Lung microvascular endothelial cell (primary cell): ENCODE results near the gene SCGB3A1. TPM values are rescaled to one million over a fixed set of nuclear protein-coding genes. Genes with fewer than 3 reads are reported as not detected.

ENCODE experiments used
- DNase-seq, 2 donors: peaks; one replicate each; pipeline versions ENCODE4 v3.0.0 to v3.0.0-alpha.2; 2010; ENCODE audit warnings: low read depth in 2 of 2
- total RNA-seq: library from RNA; depleted of rRNA; stranded (reverse); fragments of >200 nt; gene quantifications from 2 replicates; pipeline ENCODE4 v1.2.1, GENCODE V29; 2014

Gene SCGB3A1
- total RNA-seq, 1 donor from 2014 or later: 0.60 TPM

DNA sequence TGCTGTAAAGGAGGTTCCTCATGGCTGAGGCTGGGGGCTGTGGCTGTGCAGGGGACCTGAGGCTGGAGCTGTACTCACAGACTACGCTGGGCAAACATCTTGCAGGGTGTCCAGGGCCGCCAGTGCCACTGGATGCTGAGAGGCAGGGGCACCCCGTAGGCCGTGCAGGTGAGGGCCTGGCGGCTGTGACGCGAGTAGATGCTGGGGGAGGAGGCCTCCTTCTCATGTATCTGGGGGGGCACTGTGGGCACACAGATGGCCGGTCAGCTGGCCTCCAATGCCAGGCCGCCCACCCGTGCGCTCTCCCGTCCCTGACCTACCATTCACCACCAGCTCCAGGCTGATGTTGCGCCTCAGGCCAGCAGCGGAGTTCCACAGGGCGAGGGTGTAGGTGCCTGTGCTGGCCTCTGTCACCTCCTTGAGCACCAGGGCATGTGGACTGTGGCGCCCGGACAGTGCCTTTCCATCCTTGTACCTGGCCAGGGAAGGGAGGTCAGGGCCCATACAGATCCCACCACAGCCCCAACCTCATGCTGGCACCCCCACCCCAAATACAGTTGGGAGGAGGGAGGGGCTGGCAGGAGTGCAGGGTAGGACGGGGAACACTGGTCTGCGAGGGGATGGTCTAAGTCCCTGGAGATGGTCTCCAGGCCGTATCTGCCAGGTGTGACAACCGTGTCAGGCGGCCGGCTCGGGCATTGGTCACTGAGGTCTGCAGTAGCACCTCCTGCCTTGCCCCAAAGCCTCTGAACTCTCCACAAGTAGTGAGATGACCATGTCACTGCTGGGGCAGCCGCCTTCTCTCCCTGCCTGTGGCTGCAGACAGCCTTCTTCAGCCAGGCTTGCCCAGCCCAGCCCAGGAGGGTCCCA lies 34.7 kb upstream of the SCGB3A1 start:
- no peak for DNase-seq

DNA sequence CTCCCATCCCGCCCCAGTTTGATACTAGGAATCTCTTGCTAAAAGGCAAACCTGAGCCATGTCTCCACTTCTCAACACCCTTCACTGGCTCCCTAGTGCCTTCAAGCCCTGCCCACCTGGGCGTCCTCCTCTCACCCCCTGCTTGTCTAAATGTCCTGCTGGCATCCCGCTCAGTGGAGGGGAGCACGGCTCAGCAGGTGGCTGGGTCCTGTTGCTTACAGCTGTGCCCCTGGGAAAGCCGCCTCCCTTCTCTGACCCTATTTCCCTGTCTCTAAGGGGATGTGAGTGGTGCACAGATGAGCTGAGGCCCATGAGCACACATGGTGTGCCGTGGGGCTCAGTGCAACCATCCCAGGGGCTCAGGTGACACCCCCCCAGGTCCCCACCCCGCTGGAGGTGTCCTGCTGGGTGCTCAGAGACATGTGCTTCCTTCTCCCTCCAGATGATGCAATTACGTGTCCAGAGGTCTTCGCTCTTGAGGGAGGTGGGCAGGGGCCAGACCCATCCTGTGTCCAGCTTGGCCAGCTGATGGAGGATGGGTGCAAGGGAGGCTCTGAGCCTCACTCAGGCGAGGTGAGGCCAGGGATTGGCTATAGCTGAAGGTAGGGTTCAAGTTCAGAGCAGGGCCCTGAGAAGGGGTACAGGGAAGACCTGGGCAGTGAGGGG lies 34.0 kb upstream of the SCGB3A1 start:
- no peak for DNase-seq

DNA sequence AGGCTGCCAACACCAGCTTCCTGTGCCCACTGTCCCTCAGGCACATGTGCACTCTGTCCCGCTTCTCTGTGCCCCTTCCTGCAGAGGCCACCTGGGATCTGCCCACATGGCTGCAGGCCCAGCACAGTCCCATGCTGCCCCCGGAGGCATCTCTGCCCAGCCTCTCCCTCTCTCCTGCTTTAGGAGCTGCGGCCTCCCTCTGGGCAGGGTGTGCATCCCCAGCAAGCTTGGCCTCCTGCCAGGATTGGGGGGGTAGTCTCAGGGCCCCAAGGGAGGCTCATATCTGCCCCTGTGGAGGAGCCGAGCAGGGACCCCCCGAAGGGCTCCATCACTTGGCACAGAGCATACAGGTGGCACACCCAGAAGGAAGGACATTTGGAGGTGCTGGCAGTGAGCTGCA lies 33.3 kb upstream of the SCGB3A1 start:
- peak in 1 of 2 donors; percentile 45 for DNase-seq

DNA sequence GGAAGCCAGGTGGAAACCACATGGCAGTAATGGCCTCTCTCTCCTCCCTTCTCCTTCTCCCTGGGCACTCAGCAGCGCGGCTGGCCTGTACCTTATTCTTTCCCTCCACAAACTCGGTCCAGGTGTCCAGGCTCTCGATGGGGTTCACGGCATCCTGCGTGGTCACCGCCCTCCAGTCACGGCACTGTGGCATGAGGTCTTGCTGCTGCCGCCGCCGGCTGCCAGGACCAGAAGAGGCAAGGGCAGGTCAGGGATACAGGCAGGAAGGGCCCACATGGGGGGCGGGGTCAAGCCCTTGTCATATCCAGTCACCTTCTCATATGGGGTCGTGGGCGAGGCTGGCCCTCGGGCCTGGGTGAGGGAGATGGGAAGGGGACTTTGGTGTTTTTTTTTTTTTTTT lies 32.5 kb upstream of the SCGB3A1 start:
- no peak for DNase-seq

DNA sequence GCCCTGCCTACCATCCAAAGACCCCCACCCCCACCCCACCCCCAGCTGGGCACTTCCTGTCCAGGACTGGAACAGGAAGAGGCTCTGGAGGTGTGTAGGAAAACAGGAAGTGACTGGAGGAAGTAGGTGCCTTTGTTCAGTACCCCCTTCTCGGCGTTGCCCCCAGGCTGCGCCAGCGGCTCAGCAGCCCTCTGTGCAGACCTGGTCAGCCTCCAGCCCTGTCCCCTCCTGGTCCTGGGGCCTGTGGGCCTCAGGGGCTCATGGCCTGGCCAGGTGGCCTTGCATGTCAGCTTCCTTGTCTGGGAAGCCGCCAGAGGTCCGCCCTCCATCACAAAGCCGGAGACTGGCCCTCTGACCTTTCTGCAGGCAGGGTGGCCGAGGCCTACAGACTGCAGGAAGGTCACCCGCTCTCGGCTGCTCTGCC lies 32.1 kb upstream of the SCGB3A1 start:
- DNase-seq: peak; percentile 16 to 87

DNA sequence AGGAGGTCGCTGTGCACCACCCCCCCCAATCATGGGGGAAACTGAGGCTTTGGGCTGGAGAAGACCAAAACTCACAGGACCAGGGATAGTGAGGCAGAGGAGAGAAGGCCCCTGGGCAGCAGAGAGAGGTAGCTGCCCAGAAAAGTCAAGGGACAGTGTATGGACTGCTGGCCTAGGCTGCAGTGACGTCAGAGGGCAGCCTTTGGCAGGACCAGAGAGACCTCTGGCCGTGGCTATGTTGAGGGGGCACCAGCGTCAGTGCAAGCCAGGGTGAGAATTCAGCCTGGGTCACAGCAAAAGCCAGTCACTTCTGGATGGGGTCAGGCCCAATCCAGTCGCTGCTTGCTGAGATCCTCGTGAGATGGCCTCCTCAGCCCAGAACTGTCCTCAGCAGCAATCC lies 31.6 kb upstream of the SCGB3A1 start:
- peak in 1 of 2 donors; percentile 36 for DNase-seq

DNA sequence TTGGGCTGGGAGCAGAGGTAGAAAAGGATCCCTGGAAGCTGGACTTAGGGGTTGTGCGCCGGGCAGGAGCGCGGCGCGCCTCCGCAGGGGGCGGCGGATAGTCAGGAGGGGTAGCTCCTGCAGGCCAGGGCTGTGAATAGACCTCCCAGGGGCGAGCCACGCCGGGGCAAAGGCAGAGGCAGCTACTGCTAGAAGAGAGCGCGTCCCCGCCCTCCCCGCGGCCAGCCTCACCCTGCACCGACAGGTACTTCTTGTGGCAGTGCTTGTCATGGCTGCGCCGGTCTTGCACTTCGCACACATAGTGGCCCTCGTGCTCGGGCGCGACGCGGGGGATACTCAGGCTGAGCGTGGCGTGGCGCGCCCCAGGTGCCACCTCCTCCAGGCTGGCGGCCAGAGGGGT lies 30.0 kb upstream of the SCGB3A1 start:
- DNase-seq: no peak

DNA sequence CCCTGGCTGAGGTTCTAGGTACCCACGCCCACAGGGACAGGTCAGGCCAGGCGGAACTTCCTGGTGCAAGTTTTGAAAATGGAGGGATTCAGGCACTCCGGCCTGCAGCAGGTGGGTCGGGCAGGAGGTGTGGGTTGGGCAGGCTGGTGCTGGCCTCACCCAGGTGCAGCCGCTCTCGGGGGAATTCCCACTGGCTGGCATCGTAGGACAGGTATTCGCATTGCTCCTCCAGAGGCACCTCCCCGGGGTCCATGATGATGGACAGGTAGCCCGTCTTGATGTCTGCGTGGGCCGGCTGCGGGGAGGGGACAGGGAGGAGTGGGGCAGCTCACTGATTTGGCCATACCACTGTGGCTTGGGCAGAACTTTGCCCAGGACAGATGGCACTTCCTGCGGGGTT lies 28.7 kb upstream of the SCGB3A1 start:
- DNase-seq: no peak

DNA sequence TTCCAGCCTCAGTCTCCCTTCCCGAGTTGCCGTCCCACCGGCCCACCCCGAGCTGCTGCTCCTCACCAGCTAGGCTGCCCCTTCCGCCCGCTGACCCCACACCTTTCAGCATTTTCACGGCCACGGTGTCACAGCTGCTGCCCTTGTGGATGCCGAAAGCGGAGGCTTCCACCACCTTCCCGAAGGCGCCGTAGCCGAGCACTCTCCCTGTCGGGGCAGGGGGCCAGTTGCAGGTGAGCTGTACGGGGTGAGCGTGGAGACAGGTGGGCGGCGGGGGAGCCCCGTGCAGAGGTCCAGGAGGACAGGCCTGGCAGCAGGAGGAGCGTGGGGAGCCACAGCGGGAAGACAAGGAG lies 28.2 kb upstream of the SCGB3A1 start:
- DNase-seq: no peak

DNA sequence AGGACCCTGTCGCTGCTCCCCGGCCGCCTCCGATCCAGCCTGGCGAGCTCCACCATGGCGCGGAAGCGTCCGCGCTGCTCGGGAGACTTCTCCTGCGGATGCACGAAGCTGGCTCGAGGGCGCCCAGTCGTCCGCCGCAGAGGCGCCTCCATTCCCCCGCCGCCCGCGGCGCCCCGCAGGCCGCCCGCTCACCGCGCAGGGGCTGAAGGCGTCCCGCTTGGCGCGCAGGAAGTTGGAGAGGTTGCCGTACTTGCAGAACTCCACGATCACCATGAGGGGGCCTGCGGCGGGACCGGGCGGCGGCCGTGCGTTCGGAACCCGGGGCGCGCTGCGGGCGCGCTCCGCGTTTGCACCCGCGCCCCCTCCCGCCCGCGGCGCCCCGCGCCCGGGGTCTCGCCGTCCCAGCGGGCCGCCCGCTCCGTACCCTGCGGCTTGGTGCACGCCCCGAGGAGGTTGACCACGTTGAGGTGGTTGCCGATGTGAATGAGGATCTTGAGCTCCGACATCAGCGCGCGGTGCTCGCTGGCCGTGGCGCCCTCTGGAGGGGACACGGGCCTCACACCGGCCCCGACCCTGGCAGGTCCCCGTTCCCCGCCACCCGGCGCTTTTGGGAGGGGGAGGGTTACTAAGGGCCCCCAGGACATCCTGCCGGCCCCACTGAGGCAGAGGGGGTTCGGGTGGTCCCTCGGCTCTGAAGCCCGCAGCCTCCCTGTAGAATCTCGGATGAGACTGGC lies 27.7 kb upstream of the SCGB3A1 start:
- DNase-seq: no peak

DNA sequence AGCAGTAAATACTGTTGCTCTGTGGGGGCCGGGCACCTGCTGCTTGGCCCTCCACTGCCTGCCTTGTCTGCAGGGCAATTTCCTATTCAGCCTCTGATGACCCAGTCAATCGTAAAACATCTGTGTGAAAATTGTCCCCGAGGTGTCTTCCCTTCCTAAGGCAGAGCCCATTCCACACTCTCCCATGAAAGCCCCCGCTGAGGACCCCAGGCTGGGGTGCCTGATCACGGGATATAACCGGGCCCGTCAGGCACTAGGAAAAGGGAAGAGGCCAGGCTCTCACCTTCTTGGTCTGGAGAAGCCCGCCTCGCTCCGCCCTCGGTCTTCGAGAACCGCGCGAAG lies 27.2 kb upstream of the SCGB3A1 start:
- DNase-seq: no peak

DNA sequence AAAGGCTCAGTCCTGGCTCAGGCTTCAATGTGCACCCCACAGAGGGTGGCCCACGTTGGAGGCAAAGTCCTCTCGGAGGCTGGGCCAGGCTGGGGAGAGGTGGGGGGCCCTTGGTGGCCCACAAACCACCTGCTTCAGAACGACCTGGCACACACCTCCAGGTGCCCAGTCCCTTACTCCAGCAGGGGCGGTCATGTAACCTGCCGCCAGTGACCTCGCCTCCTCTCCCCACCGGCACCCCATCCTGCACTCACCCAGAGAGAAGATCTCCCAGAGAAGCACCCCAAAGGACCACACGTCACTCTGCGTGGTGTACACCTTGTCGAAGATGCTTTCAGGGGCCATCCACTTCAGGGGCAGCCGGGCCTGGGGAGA lies 22.5 kb upstream of the SCGB3A1 start:
- no peak for DNase-seq

DNA sequence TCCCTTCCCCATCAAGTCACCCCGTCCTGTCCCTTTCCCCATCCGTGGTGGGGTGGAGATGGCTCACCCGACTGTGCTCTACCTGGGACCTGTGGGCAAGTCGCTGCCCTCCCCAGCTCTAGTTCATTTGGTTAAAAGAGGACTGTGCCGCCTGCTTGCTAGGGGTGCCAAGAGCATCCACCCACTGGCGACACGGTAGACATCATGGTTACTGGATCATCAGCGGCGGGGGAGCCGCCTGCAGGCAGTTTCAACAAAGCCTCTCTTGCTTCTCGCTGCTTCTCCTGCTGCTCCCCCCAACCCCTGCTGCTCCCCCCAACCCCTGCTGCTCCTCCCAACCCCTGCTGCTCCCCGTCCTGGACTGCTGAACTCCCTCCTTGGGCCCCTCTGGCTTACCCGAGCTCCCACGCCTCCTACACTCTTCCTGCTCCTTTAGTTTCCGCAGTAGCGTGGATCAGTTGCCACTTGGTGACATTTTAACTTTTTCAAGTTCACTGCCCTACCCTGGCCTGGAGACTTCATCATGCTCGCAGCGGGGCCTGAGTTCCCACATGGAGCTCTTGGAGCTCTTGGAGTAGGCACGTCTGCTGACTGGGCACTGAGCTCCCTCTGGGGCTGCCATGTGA lies 22.0 kb upstream of the SCGB3A1 start:
- no peak for DNase-seq

DNA sequence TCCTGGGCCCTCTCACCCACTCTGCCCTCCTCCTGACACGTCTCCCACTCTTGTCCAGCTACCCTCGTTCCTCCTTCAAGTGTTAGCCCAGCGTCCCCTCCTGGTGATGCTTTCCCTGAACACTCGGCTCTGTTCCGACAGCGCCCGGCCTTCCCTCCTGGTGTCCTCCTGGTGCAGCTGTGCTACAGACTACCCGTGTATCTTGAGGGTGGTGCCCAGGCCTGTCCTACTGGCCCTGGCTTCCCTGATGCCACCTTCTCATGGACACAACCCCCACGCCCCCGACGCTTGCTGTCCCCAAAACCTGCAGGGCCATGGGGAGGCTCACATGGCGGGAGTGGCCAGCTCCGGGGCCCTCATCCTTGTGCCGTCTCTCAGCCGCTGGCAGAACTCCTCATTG lies 21.4 kb upstream of the SCGB3A1 start:
- DNase-seq: no peak

DNA sequence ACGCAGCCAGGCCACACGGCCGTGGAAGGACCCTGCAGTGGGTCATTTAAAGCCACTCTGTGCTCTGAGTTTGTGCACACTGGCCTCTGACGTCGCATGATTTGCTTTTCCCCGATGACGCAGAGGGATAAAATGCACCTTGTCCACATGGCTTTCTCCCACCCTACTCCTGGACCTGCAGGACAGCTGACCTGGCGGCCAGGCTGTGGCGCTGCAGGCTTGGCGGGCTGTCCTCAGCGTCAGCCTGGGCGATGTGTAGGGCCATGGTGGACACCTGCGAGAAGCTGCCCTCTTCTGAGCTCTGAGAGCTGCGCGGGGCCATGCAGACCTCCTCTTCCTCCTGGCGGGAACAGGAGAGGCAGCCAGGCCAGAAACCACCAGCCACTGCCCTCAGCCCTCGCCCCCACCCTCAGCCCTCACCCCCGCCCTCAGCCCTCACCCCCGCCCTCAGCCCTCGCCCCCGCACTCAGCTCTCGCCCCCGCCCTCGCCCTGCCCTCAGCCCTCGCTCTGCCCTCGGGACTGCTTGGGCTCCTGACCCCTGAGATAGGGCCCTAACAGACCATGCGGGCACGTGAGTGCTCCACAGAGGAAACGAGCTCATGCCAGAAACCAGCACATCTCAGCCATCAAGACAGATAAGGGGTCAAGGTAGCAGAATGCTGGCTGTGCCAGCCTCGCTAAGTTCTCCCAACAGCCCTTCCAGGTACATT lies 20.0 kb upstream of the SCGB3A1 start:
- peak in 1 of 2 donors; percentile 62 for DNase-seq

DNA sequence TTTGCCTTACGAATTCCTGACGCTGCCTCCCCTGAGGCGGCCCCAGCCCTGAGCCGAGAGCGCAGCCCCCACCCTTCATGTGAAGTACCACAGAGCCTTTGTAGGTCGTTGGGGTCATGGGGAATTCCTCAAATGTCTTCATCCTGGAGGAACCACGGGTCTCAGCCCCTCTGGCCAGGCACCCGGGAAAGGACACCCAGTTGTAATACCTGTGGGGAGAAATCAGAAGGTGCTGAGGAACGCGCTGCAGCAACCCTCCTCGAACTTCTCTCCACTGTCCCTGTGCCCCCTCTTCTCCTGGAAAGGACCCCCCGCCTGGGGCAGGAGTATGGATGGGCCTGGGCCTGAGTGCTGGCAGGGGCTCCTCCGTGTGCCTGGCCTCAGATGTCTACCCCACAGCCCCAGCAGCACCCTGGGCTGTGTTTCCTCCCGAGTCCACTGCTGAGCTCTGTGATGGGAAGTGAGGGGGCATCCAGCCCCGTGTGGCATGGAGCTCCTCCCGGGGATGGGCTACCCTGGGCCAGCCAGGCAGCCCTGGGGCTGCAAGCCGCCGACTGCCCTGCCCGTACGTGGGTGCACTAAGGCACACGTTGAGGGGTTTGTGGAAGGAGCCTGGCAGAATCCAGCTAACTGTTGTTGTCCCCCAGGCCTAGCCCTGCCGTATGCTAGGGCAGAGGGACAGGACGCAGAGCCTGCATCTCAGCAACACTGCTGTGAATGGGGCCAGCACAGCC lies 18.7 kb upstream of the SCGB3A1 start:
- no peak for DNase-seq

DNA sequence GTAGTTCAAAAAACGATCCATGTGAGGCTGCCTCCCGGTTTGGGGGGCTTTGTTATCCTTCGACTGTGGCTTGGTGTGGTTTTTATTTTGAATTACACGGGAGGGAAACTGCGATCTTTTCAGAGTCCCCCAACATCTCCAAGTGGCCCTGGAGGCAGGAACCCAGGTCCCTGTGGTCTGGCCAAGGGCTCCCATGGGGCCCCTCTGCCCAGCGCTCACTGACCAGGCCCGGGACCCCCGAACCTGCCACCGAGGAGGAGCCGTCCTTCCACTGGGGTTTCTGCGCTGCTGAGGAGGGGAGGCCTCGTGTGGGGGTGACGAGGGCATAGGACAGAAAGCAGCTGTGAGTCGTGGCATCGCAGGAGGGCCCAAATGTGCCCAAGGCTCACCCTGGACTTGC lies 18.1 kb upstream of the SCGB3A1 start:
- no peak for DNase-seq

DNA sequence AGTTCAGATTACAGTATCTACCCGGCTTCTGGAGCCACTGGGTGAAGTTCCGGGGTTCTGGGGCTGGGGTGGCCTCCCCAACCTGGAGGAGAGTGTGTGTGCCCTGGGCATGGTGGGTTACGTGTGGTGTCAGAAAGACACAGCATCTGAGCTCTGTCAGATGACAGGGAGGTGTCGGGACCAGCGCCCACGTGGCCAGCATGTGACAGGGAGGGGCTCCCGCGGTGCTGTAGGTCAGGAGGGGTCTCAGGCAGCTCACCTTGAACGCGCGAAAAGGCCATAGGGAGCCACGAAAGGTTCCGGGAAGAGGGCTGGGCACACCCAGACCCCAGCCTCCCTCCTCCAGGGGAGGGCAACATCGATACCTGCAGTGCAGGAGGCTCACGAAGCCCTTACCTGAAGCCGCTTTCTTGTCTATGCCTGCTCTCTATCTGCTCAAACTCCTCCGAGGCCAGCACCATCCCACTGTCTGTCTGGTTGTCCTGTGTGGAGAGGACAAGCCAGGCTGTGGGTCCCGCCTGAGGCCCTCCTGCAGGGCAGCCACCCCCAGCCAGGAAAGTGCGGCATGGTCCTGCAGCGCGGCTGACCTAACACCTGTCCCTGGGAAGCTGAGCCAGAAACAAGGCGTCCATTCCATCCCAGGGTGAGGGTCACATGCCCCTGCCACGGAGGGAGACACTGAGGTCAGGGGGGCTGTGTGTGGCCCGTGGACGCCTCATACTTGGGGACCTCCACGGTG lies 17.4 kb upstream of the SCGB3A1 start:
- no peak for DNase-seq

DNA sequence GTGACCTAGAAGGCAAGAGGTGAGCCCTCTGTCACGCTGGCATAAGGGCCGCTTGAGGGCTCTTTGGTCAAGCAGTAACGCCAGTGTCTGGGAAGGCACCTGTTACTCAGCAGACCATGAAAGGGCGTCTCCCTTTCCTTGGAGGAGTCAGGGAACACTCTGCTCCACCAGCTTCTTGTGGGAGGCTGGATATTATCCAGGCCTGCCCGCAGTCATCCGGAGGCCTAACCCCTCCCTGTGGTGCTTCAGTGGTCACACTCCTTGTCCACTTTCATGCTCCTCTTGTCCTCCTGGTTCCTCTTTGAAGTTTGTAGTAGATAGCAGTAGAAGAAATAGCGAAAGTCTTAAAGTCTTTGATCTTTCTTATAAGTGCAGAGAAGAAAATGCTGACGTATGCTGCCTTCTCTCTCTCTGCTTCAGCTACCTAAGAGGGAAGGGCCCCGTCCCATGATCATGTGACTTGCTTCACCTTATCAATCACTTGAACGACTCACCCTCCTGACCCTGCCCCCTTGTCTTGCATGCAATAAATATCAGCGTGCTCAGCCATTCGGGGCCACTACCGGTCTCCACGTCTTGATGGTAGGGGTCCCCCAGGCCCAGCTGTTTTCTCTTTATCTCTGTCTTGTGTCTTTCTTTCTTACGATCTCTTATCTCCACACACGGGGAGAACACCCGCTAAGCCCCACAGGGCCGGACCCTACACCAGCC lies 16.7 kb upstream of the SCGB3A1 start:
- no peak for DNase-seq
